ENCODE data around the gene ACOX3.

Gene ACOX3

DNA sequence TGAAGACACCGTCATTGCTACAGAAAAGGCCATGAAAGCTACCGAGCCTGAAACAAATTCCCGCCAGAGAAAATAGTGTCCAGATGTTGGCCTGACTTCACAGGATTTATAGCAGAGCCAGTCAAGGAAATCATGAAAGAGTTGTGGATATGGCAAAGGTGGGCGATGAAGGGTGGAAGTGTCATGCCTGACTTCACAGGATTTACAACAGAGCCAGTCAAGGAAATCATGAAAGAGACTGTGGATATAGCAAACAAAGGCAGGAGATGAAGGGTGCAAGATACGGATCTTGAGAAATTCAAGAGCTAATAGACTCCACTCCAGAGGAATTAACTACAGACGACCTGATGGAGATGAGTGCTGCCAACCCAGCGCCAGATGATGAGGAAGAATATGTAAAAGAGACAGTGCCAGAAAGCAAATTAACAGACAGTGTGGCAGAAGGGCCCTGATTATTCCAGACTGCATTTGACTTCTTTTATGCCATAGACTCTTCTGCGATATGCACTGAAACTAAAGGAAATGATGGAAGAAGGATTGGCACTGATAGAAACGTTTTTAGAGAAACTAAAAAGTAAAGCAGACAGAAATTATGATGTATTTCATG lies 17.2 kb upstream of the ACOX3 start:
- H3K36me3 Mint-ChIP-seq, result peaks cover 18% of the 10 kb centered on the region
- H3K27me3 Mint-ChIP-seq, result no peaks in the 10 kb centered on the region
- H3K4me3 Mint-ChIP-seq, result no peak overlapping the region
- H3K9me3 Mint-ChIP-seq, result no peaks in the 10 kb centered on the region
- DNase-seq, result no peak
- H3K4me1 Mint-ChIP-seq, result no peaks in the 10 kb centered on the region
- H3K27ac Mint-ChIP-seq, result no peak overlapping the region
- CTCF ChIA-PET, result interaction anchor here (1.4 kb wide), 1 partner anchor 11 kb away, joined by 4 read pairs; no protein-coding TSS in a partner anchor

DNA sequence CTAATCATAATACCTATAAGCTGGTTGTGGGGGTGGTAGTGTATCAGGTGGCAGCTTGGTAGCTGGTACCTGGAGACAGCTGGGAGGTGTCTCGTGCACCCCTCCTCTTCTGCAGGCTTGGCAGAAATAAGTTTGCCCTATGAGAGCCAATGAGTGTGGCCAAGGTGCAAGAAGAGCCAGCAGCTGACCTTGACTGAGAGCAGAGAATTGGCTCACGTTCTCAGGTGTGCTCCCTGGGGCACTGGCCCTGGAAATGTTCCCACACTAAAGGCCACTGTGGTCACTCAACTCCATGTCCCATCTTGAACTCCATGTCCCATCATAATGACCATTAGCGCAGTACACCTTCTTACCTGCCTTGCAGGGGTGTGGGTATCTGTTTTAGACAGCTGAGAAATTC lies 13.4 kb upstream of the ACOX3 start:
- Mint-ChIP-seq H3K36me3 (peaks cover 28% of the 10 kb centered on the region), H3K9me3 (no peaks in the 10 kb centered on the region), H3K27me3 (no peaks in the 10 kb centered on the region), H3K4me3 (no peak overlapping the region), H3K27ac (no peak overlapping the region), H3K4me1 (no peaks in the 10 kb centered on the region)
- no peak for DNase-seq
- CTCF ChIA-PET, result interaction anchor here (1.1 kb wide), 1 partner anchor 15 kb away, joined by 4 read pairs; no protein-coding TSS in a partner anchor

DNA sequence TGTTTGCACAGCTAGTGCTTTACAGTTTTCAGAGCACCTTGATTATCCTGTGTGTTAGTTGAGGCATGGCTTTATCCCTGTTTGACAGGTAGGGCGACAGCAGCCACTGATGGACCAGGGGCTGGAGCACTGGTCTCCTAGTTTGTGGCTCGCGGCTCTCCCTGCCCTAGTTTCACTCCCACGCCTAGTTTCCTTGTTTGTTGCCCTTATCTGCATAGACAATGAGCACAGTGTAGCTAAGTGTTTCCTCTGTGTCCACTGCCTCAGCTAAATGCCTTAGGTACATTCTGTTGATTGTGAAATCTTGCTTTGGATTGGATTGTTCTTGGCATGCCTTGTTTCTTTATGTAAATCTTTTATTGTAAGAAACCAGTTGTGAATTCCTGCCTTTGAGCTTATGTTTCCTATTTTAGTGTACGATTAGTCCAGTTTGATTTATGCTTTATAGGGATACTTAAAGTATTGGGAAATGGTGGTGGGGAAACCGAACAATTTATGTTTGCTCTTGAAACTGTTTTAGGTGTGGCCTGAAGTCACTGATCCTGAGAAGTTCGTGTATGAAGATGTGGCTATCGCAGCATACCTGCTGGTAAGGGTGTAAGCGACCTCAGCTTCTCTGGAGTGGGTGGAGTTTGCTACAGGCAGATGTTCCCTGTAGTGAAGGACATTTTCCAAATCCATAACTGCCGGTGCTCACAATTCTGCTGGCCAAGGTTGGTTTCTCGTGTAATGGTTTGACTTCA lies 11.1 kb upstream of the ACOX3 start:
- Mint-ChIP-seq H3K27me3 (no peaks in the 10 kb centered on the region), H3K4me1 (no peaks in the 10 kb centered on the region), H3K9me3 (no peaks in the 10 kb centered on the region), H3K4me3 (no peak overlapping the region), H3K27ac (no peak overlapping the region), H3K36me3 (peaks cover 21% of the 10 kb centered on the region)
- CTCF ChIA-PET, result interaction anchor here (1.1 kb wide), 1 partner anchor 16 kb away, joined by 3 read pairs; no protein-coding TSS in a partner anchor
- DNase-seq, result no peak

DNA sequence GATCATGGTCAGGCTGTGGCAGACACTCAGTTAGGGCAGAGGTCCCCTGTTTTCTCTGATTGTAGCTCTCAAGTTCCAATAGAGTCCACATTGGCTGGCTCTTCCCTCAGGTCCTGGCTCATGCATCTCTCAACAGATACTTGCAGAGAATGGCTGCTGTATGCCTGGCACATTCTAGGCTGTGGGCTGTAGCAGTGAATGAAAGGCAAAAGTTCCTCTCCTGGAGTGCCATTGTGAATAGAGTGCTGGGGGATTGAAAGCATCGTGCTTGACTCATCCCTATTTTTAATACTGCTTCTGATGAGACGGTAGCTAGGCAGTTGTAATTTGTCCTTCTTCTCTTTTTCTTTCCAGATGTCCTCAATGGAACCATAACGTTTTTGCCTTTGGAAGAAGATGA lies 5.6 kb upstream of the ACOX3 start:
- Mint-ChIP-seq H3K36me3 (no peaks in the 10 kb centered on the region), H3K27ac (no peak overlapping the region), H3K4me3 (no peak overlapping the region), H3K9me3 (no peaks in the 10 kb centered on the region), H3K4me1 (peaks cover 32% of the 10 kb centered on the region), H3K27me3 (no peaks in the 10 kb centered on the region)
- DNase-seq, result no peak
- CTCF ChIA-PET, result no interaction called here

DNA sequence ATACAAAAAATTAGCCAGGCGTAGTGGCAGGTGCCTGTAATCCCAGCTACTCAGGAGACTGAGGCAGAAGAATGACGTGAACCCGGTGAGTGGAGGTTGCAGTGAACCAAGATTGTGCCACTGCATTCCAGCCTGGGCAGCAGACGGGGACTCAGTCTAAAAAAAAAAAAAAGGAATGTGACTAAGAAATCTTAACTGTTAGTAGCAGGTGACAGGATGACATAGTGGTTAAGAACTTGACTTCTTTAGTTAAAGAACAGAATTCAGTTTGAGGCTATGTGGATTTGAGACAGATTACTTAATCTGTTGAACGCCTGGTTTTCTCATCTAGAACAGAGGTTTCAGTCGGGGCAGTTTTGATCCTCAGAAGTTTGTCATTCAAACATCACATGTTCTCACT lies 3.3 kb upstream of the ACOX3 start:
- H3K9me3 Mint-ChIP-seq, result peaks cover 5% of the 10 kb centered on the region
- CTCF ChIA-PET, result no interaction called here
- DNase-seq, result no peak
- H3K4me1 Mint-ChIP-seq, result peaks cover 49% of the 10 kb centered on the region
- no peak overlapping the region for H3K27ac Mint-ChIP-seq
- peaks cover 7% of the 10 kb centered on the region for H3K36me3 Mint-ChIP-seq
- H3K4me3 Mint-ChIP-seq, result no peak overlapping the region
- H3K27me3 Mint-ChIP-seq, result peaks cover 4% of the 10 kb centered on the region

DNA sequence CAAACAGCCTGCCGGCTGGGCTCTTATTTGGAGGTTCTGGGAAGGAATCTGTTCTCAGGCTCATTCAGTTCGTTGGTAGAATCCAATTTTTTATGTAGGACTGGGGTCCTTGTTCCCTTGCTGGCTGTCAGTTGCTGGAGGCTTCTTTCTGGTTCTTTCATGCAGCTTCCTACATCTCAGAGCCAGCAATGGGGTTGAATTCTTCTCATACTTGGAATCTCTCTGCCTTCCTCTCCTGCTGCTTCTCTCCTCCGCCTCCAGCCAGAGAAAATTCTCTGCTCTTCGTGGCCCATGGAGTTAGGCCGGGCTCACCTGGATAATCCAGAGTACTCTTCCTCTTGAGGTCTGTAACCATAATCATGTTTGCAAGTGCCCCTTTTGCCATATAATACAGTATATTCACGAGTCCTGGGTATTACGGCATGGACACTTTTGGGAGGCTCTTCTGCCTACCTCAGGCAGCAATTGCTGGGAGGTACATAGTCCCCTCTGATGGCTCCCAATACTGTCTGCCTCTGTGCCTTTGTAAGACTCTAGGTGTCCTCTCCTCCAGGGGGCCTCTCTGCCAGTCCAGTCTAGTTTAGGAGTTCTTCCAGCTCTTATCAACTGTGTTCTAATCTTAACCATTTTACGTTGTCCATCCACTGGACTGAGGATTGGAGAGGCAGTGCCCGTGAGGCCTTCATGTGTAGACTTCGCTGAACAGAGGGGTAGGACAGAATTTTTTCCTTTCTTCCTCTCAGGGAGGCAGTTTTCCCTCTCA lies 2.3 kb upstream of the ACOX3 start:
- peaks cover 57% of the 10 kb centered on the region for H3K4me1 Mint-ChIP-seq
- peak overlapping the region; percentile 68 for H3K4me3 Mint-ChIP-seq
- H3K27ac Mint-ChIP-seq, result peak overlapping the region; percentile 16
- CTCF ChIA-PET, result no interaction called here
- H3K9me3 Mint-ChIP-seq, result peaks cover 5% of the 10 kb centered on the region
- H3K36me3 Mint-ChIP-seq, result peaks cover 10% of the 10 kb centered on the region
- H3K27me3 Mint-ChIP-seq, result peaks cover 4% of the 10 kb centered on the region
- no peak for DNase-seq

DNA sequence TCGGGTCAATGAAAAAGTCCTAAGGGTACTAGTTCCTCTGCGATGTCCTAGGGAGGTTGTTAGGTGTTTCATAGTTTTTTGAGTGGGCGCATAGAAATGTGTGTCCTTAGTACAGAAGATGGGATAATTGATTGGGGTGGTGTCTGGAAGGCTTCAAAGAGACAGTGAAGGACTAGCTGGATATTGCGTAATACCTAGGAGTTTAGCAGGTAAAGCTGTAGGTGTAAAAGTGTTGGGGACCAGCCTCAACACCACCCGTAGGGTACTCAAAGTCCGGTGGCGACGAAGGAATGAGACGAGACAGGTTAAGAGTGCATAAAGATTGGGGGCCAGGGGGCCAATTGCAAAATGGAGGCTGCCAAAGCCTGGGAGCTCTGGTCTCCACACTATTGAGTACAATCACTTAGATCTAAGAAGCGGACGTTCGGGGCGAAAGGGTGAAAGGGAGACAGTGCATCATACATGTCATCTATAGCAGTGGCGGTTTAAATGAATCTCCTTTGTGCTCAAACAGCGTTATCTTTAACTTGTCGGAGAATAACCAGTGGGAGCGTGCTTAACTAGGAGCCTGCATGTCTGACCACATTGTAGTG lies 1.1 kb upstream of the ACOX3 start:
- peaks cover 5% of the 10 kb centered on the region for H3K9me3 Mint-ChIP-seq
- peaks cover 17% of the 10 kb centered on the region for H3K36me3 Mint-ChIP-seq
- CTCF ChIA-PET, result interaction anchor here (0.7 to 1.2 kb wide), 2 partner anchors 26 to 195 kb away, joined by 3 to 7 read pairs; no protein-coding TSS in a partner anchor
- peaks cover 4% of the 10 kb centered on the region for H3K27me3 Mint-ChIP-seq
- H3K27ac Mint-ChIP-seq, result peak overlapping the region; percentile 61
- peaks cover 66% of the 10 kb centered on the region for H3K4me1 Mint-ChIP-seq
- DNase-seq, result no peak
- H3K4me3 Mint-ChIP-seq, result peak overlapping the region; percentile 68

DNA sequence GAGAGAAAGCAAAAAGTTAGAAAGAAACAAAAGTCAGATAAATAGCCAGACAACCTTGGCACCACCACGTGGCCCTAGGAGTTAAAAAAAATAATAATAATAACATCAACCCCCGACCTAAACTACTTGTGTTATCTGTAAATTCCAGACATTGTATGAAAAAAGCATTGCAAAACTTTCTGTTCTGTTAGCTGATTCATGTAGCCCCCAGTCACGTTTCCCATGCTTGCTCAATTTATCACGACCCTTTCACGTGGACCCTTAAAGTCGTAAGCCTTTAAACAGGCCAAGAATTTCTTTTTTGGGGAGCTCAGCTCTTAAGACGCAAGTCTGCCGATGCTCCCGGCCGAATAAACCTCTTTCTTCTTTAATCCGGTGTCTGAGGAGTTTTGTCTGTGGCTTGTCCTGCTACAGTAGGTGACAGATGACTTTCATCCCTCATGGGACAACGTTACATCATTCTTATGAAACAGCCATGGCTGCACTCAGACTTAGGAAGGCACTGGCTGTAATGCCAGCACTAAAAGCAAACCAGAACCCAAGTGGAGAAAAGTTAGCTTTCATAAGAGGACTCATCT lies 520 bp downstream of the ACOX3 start:
- peak; percentile 45 for DNase-seq
- peak overlapping the region; percentile 90 for H3K4me3 Mint-ChIP-seq
- peaks cover 76% of the 10 kb centered on the region for H3K4me1 Mint-ChIP-seq
- H3K27ac Mint-ChIP-seq, result peak overlapping the region; percentile 95
- H3K9me3 Mint-ChIP-seq, result peaks cover 5% of the 10 kb centered on the region
- peaks cover 4% of the 10 kb centered on the region for H3K27me3 Mint-ChIP-seq
- peaks cover 19% of the 10 kb centered on the region for H3K36me3 Mint-ChIP-seq
- CTCF ChIA-PET, result interaction anchor here (1.1 kb wide), 1 partner anchor 11 kb away, joined by 3 read pairs; no protein-coding TSS in a partner anchor

DNA sequence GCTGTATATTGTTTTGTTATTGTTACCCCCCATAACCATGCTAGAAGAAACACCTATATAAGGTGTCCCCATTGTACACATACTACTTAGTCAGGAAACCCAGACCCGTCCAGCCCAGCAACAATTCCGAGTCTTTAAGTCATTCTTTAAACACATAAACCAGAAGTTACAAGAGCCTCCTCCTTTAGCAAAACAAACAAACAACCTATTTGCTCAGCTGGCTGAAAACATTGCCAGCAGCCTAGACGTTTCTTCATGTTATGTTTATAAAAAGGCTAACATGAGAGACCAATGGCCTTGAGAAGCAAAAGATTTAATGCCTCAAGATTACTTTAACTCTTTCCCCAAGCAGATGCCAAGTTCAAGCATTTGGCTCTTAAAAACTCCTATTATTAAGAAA lies 1.4 kb downstream of the ACOX3 start:
- no peak for DNase-seq
- Mint-ChIP-seq H3K9me3 (peaks cover 5% of the 10 kb centered on the region), H3K36me3 (peaks cover 19% of the 10 kb centered on the region), H3K27me3 (peaks cover 4% of the 10 kb centered on the region), H3K4me1 (peaks cover 81% of the 10 kb centered on the region), H3K27ac (peak overlapping the region; percentile 21), H3K4me3 (peak overlapping the region; percentile 66)
- CTCF ChIA-PET, result no interaction called here

DNA sequence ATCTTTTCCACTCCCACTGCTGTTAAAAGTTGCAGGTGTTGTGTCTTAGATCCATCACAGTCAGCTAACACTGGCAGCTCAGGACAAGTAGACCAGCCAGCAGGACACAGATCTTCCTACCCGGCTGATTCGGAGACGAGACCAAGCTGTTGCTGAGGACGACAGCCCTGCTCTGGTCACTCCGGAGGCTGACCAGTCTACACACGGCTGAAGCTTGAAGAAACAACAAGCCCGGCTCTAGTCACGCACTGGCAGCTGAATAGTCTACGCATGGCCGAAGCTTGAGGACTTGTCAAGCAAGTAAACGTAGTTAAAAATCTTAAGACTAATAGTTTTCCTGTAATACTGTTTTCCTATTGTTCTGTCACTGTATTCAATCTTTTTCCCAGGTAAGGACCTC lies 1.8 kb downstream of the ACOX3 start:
- Mint-ChIP-seq H3K9me3 (peaks cover 5% of the 10 kb centered on the region), H3K27me3 (peaks cover 4% of the 10 kb centered on the region), H3K27ac (no peak overlapping the region), H3K4me3 (peak overlapping the region; percentile 66), H3K36me3 (peaks cover 19% of the 10 kb centered on the region), H3K4me1 (peaks cover 77% of the 10 kb centered on the region)
- no peak for DNase-seq
- CTCF ChIA-PET, result no interaction called here

DNA sequence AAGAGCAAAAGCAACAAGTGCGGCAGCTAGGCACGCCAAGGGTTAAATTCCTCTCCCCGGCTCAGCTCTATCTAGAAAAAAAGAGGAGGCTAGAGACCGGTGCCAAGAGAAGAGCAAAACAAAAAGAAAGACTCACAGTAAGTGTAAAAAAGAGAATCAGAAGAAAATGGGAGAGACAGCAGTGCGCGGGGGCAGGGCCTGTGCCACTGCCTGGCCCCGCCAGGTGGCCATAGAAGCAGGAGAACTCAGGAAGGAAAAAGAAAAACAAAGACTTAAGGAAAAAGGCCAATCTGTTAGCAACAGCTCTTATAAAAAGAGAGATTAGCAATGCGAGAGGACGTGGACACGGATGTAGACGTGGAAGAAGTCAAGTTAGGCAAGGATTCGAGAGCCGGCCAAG lies 3.2 kb downstream of the ACOX3 start:
- Mint-ChIP-seq H3K27me3 (peaks cover 4% of the 10 kb centered on the region), H3K4me3 (no peak overlapping the region), H3K36me3 (peaks cover 21% of the 10 kb centered on the region), H3K4me1 (peaks cover 65% of the 10 kb centered on the region), H3K9me3 (peaks cover 5% of the 10 kb centered on the region), H3K27ac (peak overlapping the region; percentile 30)
- no peak for DNase-seq
- CTCF ChIA-PET, result no interaction called here

DNA sequence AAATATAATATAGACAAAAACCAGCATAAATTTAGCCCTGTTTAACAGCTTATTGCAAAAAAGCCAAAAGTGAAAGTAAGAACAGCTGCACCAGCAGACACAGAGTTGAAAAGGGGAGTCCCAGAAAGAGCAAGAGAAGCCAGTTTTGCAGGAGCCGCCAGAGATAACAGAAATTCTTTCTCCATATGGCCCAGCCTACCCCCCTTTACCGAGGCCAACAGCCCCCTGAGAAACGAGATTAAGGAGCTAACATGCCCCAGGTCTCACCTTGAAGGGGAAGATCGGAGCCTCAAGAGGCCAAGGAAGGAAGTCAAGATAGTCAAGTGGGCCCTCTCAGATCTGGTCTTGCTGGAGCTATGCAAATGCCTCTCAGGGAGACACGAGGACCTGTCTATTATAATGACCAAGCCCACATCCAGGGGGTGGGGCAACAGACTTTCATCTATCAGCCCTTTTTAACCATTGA lies 4.8 kb downstream of the ACOX3 start:
- Mint-ChIP-seq H3K9me3 (peaks cover 5% of the 10 kb centered on the region), H3K4me1 (peaks cover 53% of the 10 kb centered on the region), H3K27me3 (peaks cover 3% of the 10 kb centered on the region), H3K36me3 (peaks cover 21% of the 10 kb centered on the region), H3K27ac (peak overlapping the region; percentile 87), H3K4me3 (peak overlapping the region; percentile 69)
- CTCF ChIA-PET, result interaction anchor here (1.3 kb wide), 2 partner anchors 15 to 33 kb away, joined by 3 read pairs; no protein-coding TSS in a partner anchor
- peak; percentile 65 for DNase-seq

DNA sequence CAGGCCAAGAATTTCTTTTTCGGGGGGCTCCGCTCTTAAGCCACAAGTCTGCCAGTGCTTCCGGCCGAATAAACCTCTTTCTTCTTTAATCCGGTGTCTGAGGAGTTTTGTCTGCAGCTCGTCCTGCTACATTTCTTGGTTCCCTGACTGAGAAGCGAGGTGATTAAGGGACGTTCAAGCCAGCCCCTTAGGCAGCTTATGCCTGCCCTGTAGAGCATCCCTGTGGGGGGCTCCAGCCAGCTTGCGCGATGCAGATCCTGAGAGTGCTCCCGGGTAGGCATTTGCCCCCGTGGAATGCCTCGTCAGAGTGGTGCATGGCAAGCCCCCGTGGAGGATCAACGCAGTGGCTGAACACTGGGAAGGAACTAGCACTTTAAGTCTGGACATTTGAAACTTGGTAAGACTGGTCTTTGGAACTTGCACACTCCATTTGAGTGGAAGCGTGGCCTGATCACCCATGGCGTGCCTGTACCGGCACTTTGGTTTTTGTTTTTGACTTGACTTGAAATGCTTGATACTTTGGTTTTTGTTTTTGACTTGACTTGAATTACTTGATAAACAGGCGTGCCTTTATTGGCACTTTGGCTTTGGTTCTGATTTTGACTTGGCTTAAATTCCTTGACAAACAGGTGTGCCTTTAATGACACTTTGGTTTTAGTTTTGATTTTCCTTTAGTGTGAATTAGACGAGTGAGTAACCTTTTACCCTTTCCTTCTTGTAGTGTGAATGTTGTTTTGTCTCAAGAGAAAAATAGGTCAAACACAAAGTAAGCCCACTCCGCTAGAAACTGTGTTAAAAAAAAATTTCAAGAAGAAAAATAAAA lies 6.1 kb downstream of the ACOX3 start:
- CTCF ChIA-PET, result no interaction called here
- no peak overlapping the region for H3K4me3 Mint-ChIP-seq
- H3K4me1 Mint-ChIP-seq, result peaks cover 41% of the 10 kb centered on the region
- no peak for DNase-seq
- H3K36me3 Mint-ChIP-seq, result peaks cover 17% of the 10 kb centered on the region
- H3K27me3 Mint-ChIP-seq, result no peaks in the 10 kb centered on the region
- H3K27ac Mint-ChIP-seq, result peak overlapping the region; percentile 87
- peaks cover 2% of the 10 kb centered on the region for H3K9me3 Mint-ChIP-seq

Data from activated naive CD4-positive, alpha-beta T cell treated with anti-CD3 and anti-CD28 coated beads, Interleukin-2, amount 10 ng/mL, durations not matched to agents 7 days and 5 days (primary cell).